HUES48 (cell line): ENCODE measurements around the gene CERS3.

Experiments
- H3K27ac ChIP-seq: one replicate; pipeline ENCODE4 v1.7.0; 2013; ENCODE audit warnings: low read depth, low read length, inconsistent platforms
- H3K27me3 ChIP-seq: 2 replicates; pipeline ENCODE4 v1.6.1; 2013; ENCODE audit warnings: mild to moderate bottlenecking, low read length; ENCODE audit not compliant: control insufficient read depth, insufficient read depth
- H3K36me3 ChIP-seq: 2 replicates; pipeline ENCODE4 v1.6.1; 2013; ENCODE audit warnings: low read length; ENCODE audit not compliant: control insufficient read depth, insufficient read depth
- H3K4me1 ChIP-seq: 2 replicates; pipeline ENCODE4 v1.6.1; 2013; ENCODE audit warnings: mild to moderate bottlenecking, low read length; ENCODE audit not compliant: control insufficient read depth, insufficient read depth
- H3K4me3 ChIP-seq: 2 replicates; pipeline ENCODE4 v1.5.1; 2013; ENCODE audit warnings: mild to moderate bottlenecking, low read depth, low read length
- H3K9ac ChIP-seq: 2 replicates; pipeline ENCODE4 v1.6.1; 2013; ENCODE audit warnings: mild to moderate bottlenecking, low read depth, low read length, moderate library complexity
- H3K9me3 ChIP-seq: 2 replicates; pipeline ENCODE4 v1.6.1; 2013; ENCODE audit warnings: low read length; ENCODE audit not compliant: control insufficient read depth, insufficient read depth

The CERS3 gene

DNA sequence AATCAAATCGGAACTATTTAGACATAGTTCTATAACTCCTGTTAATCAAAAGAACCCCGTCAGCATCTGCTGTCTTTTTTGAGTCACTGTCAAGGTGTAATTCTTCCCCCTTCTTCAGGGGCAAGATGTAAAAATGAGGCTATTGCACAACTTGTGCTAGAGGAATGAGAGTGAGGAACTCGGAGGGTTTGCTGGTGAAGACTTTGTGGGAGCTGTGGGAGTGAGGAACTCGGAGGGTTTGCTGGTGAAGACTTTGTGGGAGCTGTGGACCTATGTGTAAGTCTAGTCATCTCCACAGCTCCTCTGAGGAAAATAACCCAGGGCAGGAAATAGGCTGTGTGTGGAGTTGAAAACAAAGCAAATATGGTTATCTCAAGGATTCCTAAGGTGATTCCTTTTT is 2.5 kb upstream of the CERS3 start:
- no peaks in the 10 kb centered on the region for H3K36me3 ChIP-seq
- H3K27me3 ChIP-seq, result no peaks in the 10 kb centered on the region
- H3K4me1 ChIP-seq, result no peaks in the 10 kb centered on the region
- no peak overlapping the region for H3K27ac ChIP-seq
- H3K9ac ChIP-seq, result no peak overlapping the region
- H3K9me3 ChIP-seq, result no peaks in the 10 kb centered on the region
- H3K4me3 ChIP-seq, result no peak overlapping the region

DNA sequence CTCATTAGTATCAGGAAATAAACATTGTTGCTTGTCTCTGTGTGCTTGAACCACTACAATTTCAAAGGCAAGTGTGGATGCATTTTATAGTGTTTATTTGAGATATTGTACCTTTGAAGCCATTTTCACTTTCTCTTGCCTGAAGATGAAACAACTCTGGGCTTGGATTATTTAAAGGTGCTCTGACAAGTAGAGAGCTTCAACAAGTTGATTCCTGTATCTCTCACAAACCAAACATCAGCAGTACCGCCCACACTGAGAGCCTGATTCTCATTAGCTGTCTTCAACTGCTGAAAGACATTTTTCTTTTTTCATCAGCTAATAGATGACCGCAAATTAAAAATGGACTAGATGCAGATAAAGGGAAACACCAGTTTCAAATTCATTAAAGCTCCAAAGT is 806 bp upstream of the CERS3 start:
- Histone ChIP-seq H3K27ac (no peak overlapping the region), H3K36me3 (no peaks in the 10 kb centered on the region), H3K27me3 (no peaks in the 10 kb centered on the region), H3K4me1 (no peaks in the 10 kb centered on the region), H3K4me3 (no peak overlapping the region), H3K9ac (no peak overlapping the region), H3K9me3 (no peaks in the 10 kb centered on the region)

DNA sequence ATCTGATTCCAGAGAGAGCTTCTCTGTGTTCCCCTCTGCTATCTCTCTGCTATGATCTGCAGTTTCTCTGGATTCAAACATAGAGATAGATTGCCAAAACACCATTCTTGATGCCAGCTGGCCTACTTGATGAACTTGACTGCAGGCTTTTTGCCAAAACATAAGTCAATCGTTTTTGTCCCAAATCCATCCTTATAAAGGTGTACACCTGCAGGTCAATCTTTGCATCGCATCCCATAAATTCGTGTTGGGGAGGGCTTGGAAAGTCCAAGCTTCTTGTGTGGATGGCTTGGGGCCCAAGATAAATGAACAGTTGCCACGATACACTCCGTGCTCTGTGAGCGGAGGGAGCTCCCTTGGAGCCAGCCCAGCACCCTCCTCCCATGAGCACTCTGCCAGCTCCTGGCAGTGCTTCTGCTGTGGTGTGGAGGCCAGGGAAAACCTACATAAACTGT is 2.7 kb downstream of the CERS3 start:
- H3K4me3 ChIP-seq, result no peak overlapping the region
- no peaks in the 10 kb centered on the region for H3K36me3 ChIP-seq
- H3K4me1 ChIP-seq, result no peaks in the 10 kb centered on the region
- no peak overlapping the region for H3K9ac ChIP-seq
- no peaks in the 10 kb centered on the region for H3K27me3 ChIP-seq
- no peak overlapping the region for H3K27ac ChIP-seq
- no peaks in the 10 kb centered on the region for H3K9me3 ChIP-seq

DNA sequence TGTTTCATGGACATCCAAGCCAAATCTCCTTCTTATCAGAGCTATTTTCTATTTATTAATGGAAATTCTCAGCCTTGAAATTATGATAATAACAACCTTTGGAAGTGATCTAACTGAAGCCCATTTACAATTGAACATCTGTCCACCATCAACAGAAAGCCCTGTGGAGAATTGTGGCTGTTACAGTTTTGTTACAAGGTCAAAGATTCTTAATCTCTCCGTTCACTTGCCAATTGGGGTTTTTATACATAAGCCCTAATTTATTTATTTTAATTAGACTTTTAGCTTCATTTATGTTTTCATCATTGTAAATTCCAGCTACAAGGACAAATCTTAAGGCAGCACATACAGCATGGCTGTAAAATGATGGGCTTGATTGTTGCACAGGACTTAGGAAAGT is 3.3 kb downstream of the CERS3 start:
- H3K27ac ChIP-seq, result no peak overlapping the region
- no peaks in the 10 kb centered on the region for H3K36me3 ChIP-seq
- H3K4me3 ChIP-seq, result no peak overlapping the region
- no peak overlapping the region for H3K9ac ChIP-seq
- no peaks in the 10 kb centered on the region for H3K4me1 ChIP-seq
- no peaks in the 10 kb centered on the region for H3K9me3 ChIP-seq
- no peaks in the 10 kb centered on the region for H3K27me3 ChIP-seq

DNA sequence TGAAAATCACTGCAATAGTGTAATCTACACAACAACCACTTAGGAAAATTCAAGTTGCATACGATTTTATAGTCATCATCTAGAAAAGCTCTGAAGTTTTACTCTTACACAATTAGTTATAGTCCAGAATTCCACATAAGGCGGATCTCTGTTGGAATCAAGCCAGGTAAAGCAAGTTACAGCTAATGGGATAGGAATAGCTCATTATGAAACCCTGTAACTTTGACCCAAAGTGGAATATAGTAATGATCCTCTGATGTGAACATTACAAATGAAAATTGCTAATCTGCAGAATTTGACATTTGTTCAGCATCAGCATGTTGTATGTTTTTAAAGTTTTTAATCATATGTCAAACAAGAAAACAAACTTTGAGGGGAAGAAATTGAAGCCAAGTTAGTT is 4.4 kb downstream of the CERS3 start:
- H3K36me3 ChIP-seq, result no peaks in the 10 kb centered on the region
- H3K4me3 ChIP-seq, result no peak overlapping the region
- H3K4me1 ChIP-seq, result no peaks in the 10 kb centered on the region
- H3K9ac ChIP-seq, result no peak overlapping the region
- H3K9me3 ChIP-seq, result no peaks in the 10 kb centered on the region
- no peak overlapping the region for H3K27ac ChIP-seq
- no peaks in the 10 kb centered on the region for H3K27me3 ChIP-seq

DNA sequence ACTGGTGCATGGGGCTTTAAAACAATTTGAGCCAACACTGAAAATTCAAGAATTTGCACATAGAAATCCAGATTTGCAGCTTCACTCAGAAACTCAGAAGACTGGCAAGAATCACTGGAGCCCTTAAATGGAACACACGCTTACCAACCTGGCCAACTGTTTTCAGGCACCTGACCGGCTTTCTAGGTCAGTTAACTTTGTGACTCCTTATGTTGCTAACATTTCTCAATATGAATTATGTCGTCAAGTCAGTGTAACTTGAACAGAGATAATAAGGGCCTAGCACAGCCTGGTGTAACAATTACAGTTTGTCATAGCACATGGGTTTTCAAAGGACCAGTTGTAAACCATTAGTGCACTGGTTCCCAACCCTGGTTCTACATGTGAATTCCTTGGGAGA is 6.8 kb downstream of the CERS3 start:
- H3K27ac ChIP-seq, result no peak overlapping the region
- no peaks in the 10 kb centered on the region for H3K9me3 ChIP-seq
- H3K27me3 ChIP-seq, result no peaks in the 10 kb centered on the region
- no peaks in the 10 kb centered on the region for H3K36me3 ChIP-seq
- H3K9ac ChIP-seq, result no peak overlapping the region
- no peaks in the 10 kb centered on the region for H3K4me1 ChIP-seq
- no peak overlapping the region for H3K4me3 ChIP-seq

DNA sequence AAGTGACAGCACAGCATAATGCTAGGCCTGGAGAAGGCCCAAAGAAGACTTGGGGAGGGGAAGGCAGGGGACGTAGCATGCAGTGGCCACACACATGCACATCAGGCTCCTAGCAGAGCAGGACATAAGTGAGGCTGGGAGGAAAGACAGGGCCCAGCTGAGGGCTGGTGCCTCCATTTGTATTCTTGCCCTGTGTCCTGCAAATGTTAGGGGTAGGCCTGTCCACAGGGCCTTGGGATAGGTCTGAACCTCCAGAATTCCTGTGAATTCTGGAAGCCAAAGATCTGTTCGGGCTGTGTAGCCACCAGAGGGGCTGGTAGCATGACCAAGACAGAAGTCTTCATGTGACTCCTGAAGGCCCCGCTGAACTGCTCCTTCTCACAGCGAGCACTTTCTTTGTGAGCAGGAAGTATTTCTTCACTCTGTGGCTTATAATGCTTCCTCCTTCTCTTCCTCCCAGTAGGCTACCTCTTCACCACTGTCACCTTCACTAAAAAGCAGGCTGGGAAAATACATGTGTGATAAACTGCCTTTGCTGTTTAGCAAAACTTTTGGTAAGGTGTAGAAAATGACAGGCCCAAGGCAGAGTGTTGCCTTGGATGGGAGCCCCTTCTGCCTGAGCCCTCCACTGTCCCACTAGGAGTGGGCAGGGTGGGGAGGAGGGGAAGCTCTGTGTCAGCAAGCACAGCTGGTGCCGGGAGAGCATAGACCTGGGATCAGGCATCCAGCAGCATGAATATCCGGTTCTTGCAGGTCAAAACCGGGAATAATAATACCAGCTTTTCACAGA is 8.4 kb downstream of the CERS3 start:
- Histone ChIP-seq H3K27me3 (no peaks in the 10 kb centered on the region), H3K9me3 (no peaks in the 10 kb centered on the region), H3K9ac (no peak overlapping the region), H3K4me3 (no peak overlapping the region), H3K27ac (no peak overlapping the region), H3K36me3 (no peaks in the 10 kb centered on the region), H3K4me1 (no peaks in the 10 kb centered on the region)

DNA sequence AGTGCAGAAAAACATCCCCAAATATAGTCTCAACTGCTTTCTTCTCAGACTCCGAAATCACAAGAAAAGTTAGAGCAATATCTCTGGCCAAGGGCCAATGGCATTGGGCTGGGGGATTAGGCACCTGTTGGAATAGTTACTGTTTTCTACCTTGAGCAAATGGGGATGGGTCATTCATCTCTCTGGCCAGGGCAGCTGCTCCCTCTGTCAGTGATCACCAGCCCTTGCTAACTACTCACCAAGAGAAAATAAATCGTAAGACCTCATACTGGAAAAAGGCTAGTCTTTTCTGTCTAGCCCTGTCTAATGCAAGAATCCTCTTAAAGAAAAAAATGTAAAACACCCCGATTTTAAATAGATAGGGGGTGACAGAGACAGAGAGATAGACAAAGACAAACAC is 10.9 kb downstream of the CERS3 start:
- no peaks in the 10 kb centered on the region for H3K36me3 ChIP-seq
- H3K4me3 ChIP-seq, result no peak overlapping the region
- H3K27ac ChIP-seq, result no peak overlapping the region
- no peaks in the 10 kb centered on the region for H3K27me3 ChIP-seq
- H3K4me1 ChIP-seq, result no peaks in the 10 kb centered on the region
- no peaks in the 10 kb centered on the region for H3K9me3 ChIP-seq
- no peak overlapping the region for H3K9ac ChIP-seq

DNA sequence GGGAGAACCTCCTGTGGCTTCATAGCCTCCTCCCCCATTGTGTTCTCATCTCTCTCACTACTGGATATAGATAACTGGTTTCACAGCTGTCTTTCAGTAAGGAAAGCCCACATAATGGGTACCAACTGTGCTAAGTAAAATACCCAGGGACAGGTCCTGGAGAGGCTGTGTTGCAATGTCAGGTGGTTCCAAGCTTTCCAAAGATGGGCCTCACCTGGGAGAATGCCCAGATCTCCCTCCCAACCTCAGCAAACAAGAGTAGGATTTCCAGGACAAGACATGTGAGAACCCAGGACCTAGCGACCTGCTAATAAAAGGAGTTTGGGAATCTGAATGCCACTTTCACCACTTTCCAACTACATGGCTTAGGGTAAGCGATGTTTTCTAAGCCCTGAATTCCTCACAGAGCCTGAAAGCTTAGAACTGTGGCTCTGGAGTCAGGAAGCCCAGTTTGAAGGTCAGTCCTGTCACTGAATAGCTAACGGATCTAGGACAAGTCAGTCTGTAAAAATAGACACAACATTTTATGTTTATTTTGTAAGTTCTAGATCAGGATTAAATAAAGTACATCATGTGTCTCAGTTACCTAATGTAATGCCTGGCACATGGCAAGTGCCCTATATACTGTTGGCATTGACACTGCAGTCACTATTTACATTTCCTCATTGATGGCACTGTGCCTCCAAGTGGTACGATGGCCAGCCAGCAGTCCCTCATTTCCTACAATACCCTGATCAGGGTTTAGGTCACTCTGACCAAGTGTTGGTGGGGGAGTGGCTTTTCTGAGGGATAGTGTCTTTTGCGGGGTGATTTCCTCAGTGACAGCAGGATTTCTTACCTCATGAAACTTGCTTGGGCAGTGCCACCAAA is 11.9 kb downstream of the CERS3 start:
- Histone ChIP-seq H3K9me3 (no peaks in the 10 kb centered on the region), H3K27ac (no peak overlapping the region), H3K9ac (no peak overlapping the region), H3K27me3 (no peaks in the 10 kb centered on the region), H3K36me3 (no peaks in the 10 kb centered on the region), H3K4me1 (no peaks in the 10 kb centered on the region), H3K4me3 (no peak overlapping the region)

DNA sequence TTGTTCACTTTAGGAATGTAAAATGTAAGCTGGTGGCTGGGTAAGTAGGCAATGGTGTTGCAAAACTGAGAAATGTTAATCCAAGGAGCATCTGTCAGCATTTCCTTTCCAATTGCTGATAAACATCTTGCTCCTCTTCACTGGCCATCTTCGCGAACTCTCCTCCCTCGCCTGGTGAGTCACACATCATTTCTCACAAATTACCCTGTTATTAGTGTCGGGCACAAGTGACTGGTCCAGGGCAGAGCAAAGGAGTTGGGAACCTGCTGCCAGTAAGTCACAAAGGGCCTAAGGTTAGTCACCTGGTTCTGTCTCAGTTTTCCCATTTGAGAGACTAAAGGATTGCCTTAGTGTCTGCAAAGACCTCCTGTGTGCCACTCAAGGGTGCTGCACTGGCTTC is 13.0 kb downstream of the CERS3 start:
- no peaks in the 10 kb centered on the region for H3K36me3 ChIP-seq
- H3K4me3 ChIP-seq, result no peak overlapping the region
- no peak overlapping the region for H3K27ac ChIP-seq
- no peaks in the 10 kb centered on the region for H3K4me1 ChIP-seq
- no peaks in the 10 kb centered on the region for H3K27me3 ChIP-seq
- no peak overlapping the region for H3K9ac ChIP-seq
- H3K9me3 ChIP-seq, result no peaks in the 10 kb centered on the region

DNA sequence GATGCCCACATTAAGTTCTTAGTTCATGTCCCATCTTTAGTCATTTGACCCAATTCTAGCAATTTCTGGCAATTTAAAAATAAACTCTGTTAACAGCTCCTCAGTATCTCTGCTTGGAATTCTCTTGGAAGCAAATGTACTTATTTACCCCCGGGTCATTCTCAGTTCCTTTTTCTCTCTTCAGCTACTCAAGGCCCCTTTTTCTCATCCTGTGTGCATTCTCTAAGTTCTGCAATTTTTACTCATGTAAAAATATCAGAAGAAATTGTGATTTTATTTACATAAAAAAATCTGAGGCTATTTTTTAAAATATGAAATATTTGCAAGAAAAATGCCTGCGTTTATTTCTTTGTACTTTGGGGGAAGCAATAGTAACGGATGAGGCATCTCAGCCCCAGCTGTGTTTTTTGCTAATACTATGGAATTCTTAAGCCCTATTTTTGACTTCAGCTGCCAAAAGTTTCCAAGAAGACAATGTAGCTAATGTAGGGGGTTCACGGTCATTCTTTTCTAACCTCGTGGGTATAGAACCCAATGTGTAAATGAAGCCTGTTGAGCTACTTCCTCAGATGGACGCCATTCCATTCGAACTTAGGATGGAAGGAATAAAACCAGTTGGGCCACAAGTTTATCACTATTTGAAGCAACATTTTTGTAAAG is 20.0 kb downstream of the CERS3 start:
- Histone ChIP-seq H3K4me3 (no peak overlapping the region), H3K27me3 (no peaks in the 10 kb centered on the region), H3K9me3 (no peaks in the 10 kb centered on the region), H3K27ac (no peak overlapping the region), H3K9ac (no peak overlapping the region), H3K4me1 (no peaks in the 10 kb centered on the region), H3K36me3 (no peaks in the 10 kb centered on the region)
